Measurements from ENCODE around the gene STK32A.

Gene STK32A

GRCh38 chr5:147411359-147412319 is 176.8 kb downstream of the STK32A start:
- FAIRE-seq (no peak), DNase-seq (ENCODE audit: insufficient read length) (no peak)
- TF ChIP-seq TAF1 (IDR thresholded peaks at IDR 0.05; ENCODE audit: borderline replicate concordance, low read depth, low read length) (no peak), POLR2AphosphoS5 (IDR thresholded peaks at IDR 0.05; ENCODE audit: low read depth, low read length) (no peak), POLR2A (IDR thresholded peaks at IDR 0.05; ENCODE audit: low read depth, low read length) (no peak)

- DNase-seq (ENCODE audit: insufficient read length) = no peak
- TF ChIP-seq POLR2AphosphoS5 (IDR thresholded peaks at IDR 0.05; ENCODE audit: low read depth, low read length) (no peak), POLR2A (IDR thresholded peaks at IDR 0.05; ENCODE audit: low read depth, low read length) (no peak), TAF1 (IDR thresholded peaks at IDR 0.05; ENCODE audit: borderline replicate concordance, low read depth, low read length) (no peak)
- no peak for FAIRE-seq
Observed at GRCh38 chr5:147412561-147412960, 177.7 kb downstream of the STK32A start.

GRCh38 chr5:147413266-147413665 is 178.4 kb downstream of the STK32A start:
- no peak for TF ChIP-seq POLR2AphosphoS5 (IDR thresholded peaks at IDR 0.05; ENCODE audit: low read depth, low read length)
- FAIRE-seq (no peak), DNase-seq (ENCODE audit: insufficient read length) (no peak)

GRCh38 chr5:147415651-147416050 is 180.8 kb downstream of the STK32A start:
- FAIRE-seq (no peak), DNase-seq (ENCODE audit: insufficient read length) (no peak)
- TF ChIP-seq POLR2AphosphoS5 (IDR thresholded peaks at IDR 0.05; ENCODE audit: low read depth, low read length) = no peak
- no peak for TF ChIP-seq TAF1 (IDR thresholded peaks at IDR 0.05; ENCODE audit: borderline replicate concordance, low read depth, low read length)
- no peak for TF ChIP-seq POLR2A (IDR thresholded peaks at IDR 0.05; ENCODE audit: low read depth, low read length)

- no peak for DNase-seq (ENCODE audit: insufficient read length)
- FAIRE-seq = no peak
- TF ChIP-seq TAF1 (IDR thresholded peaks at IDR 0.05; ENCODE audit: borderline replicate concordance, low read depth, low read length) = no peak
- no peak for TF ChIP-seq POLR2AphosphoS5 (IDR thresholded peaks at IDR 0.05; ENCODE audit: low read depth, low read length)
- no peak for TF ChIP-seq POLR2A (IDR thresholded peaks at IDR 0.05; ENCODE audit: low read depth, low read length)
Observed at GRCh38 chr5:147417135-147417813, 182.4 kb downstream of the STK32A start.

GRCh38 chr5:147418613-147419012 is 183.8 kb downstream of the STK32A start:
- TF ChIP-seq POLR2AphosphoS5 (IDR thresholded peaks at IDR 0.05; ENCODE audit: low read depth, low read length) (no peak), TAF1 (IDR thresholded peaks at IDR 0.05; ENCODE audit: borderline replicate concordance, low read depth, low read length) (no peak), POLR2A (IDR thresholded peaks at IDR 0.05; ENCODE audit: low read depth, low read length) (no peak)
- no peak for FAIRE-seq
- DNase-seq (ENCODE audit: insufficient read length) = no peak

GRCh38 chr5:147426640-147427327 is 192.0 kb downstream of the STK32A start:
- DNase-seq (ENCODE audit: insufficient read length) (no peak), FAIRE-seq (no peak)
- no peak for TF ChIP-seq TAF1 (IDR thresholded peaks at IDR 0.05; ENCODE audit: borderline replicate concordance, low read depth, low read length)
- TF ChIP-seq POLR2A (IDR thresholded peaks at IDR 0.05; ENCODE audit: low read depth, low read length) = no peak
- TF ChIP-seq POLR2AphosphoS5 (IDR thresholded peaks at IDR 0.05; ENCODE audit: low read depth, low read length) = no peak

- FAIRE-seq (no peak), DNase-seq (ENCODE audit: insufficient read length) (no peak)
- TF ChIP-seq POLR2A (IDR thresholded peaks at IDR 0.05; ENCODE audit: low read depth, low read length) (no peak), POLR2AphosphoS5 (IDR thresholded peaks at IDR 0.05; ENCODE audit: low read depth, low read length) (no peak), TAF1 (IDR thresholded peaks at IDR 0.05; ENCODE audit: borderline replicate concordance, low read depth, low read length) (no peak)
Observed at GRCh38 chr5:147427521-147428401, 192.9 kb downstream of the STK32A start.

GRCh38 chr5:147430628-147431027 is 195.8 kb downstream of the STK32A start:
- no peak for FAIRE-seq
- no peak for TF ChIP-seq TAF1 (IDR thresholded peaks at IDR 0.05; ENCODE audit: borderline replicate concordance, low read depth, low read length)
- TF ChIP-seq POLR2A (IDR thresholded peaks at IDR 0.05; ENCODE audit: low read depth, low read length) = no peak
- TF ChIP-seq POLR2AphosphoS5 (IDR thresholded peaks at IDR 0.05; ENCODE audit: low read depth, low read length) = no peak

GRCh38 chr5:147431586-147431985 is 196.8 kb downstream of the STK32A start:
- DNase-seq (ENCODE audit: insufficient read length) (no peak), FAIRE-seq (no peak)
- TF ChIP-seq TAF1 (IDR thresholded peaks at IDR 0.05; ENCODE audit: borderline replicate concordance, low read depth, low read length) = no peak
- no peak for TF ChIP-seq POLR2A (IDR thresholded peaks at IDR 0.05; ENCODE audit: low read depth, low read length)
- no peak for TF ChIP-seq POLR2AphosphoS5 (IDR thresholded peaks at IDR 0.05; ENCODE audit: low read depth, low read length)

More at GRCh38 chr5:147430628-147431027, 195.8 kb downstream of the STK32A start:
- no peak for DNase-seq (ENCODE audit: insufficient read length)

Measured in GM12892 (cell line).